GM12874 (cell line): ENCODE results near the gene PBX3.

Source experiments
- CTCF ChIP-seq: IDR thresholded peaks from 2 replicates; pipeline ENCODE4 v1.5.1; 2011; ENCODE audit warnings: low read depth, mild to moderate bottlenecking, control low read depth, low read length, moderate library complexity; ENCODE audit not compliant: insufficient read depth

The PBX3 gene

GRCh38 chr9:125757834-125758233, 10.7 kb downstream of the PBX3 start:
- TF ChIP-seq CTCF, result no peak

GRCh38 chr9:125758986-125759763, 12.0 kb downstream of the PBX3 start:
- no peak for TF ChIP-seq CTCF

- TF ChIP-seq CTCF, result no peak
These were observed 12.6 kb downstream of the PBX3 start for GRCh38 chr9:125759764-125760129.

DNA sequence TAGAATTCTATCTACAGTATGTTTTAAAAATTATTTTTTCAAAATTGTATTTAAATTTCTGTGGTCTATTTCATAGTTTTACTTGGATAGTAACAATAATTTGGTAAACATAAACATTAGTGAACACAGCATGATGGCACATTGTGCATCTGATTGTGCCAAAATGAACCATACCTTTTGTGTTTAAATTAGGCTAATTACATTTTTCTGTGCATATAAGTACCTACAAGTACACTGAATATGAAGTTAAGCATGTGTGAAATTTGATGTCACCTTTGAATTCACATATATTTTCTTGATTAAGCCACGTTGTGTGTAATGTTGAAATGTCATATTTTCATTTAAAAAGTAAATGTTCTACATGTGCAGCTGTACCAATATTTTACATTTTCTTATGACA, 13.4 kb downstream of the PBX3 start:
- no peak for TF ChIP-seq CTCF

GRCh38 chr9:125761676-125762450, 14.7 kb downstream of the PBX3 start:
- no peak for TF ChIP-seq CTCF

DNA sequence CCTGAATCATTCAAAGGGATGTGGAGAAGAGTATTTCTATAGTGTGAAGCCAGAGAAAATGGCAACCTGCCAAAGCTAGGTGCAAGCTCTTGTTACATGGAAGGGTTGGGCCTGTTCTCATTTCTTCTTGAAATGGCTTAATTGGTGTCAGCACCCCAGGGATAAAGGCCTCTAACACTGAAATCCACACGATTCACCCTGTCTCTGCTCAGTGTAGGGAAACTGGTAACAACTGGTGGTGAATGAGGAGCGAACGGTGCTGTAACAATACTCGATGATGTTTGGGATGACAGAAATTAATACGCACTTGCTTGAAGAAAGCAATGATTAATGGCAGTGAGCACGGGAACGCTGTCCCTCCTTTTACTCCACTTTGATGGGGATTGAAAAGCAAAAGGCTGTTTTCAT, 16.2 kb downstream of the PBX3 start:
- no peak for TF ChIP-seq CTCF

- TF ChIP-seq CTCF, result no peak
These were observed 17.0 kb downstream of the PBX3 start for GRCh38 chr9:125764198-125764597.
